ENCODE data around the gene NLRP9.

The NLRP9 gene

DNA sequence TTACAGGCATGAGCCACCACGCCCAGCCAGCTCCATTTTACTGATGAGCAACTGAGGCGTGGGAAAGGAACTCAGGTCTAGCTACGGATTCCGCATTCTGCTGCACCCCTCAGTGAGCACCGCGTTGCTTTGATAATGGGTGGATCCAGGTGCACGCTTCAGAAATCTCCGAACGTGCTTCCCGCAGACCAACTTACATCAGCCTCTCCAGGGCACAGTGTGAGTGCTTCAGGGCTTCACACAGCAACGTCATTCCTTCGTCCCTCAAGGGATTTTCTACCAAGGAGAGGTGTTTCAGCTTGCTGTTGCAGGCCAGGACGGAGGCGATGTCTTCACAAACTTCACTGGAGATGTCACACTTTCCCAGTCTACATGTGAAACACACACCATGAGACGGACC lies 21.7 kb downstream of the NLRP9 start:
- no peak for DNase-seq (ENCODE audit: low read depth)
- H3K4me3 ChIP-seq (ENCODE audit: low read depth, low read length) = no peak overlapping the region
- TF ChIP-seq, protein P1, sequence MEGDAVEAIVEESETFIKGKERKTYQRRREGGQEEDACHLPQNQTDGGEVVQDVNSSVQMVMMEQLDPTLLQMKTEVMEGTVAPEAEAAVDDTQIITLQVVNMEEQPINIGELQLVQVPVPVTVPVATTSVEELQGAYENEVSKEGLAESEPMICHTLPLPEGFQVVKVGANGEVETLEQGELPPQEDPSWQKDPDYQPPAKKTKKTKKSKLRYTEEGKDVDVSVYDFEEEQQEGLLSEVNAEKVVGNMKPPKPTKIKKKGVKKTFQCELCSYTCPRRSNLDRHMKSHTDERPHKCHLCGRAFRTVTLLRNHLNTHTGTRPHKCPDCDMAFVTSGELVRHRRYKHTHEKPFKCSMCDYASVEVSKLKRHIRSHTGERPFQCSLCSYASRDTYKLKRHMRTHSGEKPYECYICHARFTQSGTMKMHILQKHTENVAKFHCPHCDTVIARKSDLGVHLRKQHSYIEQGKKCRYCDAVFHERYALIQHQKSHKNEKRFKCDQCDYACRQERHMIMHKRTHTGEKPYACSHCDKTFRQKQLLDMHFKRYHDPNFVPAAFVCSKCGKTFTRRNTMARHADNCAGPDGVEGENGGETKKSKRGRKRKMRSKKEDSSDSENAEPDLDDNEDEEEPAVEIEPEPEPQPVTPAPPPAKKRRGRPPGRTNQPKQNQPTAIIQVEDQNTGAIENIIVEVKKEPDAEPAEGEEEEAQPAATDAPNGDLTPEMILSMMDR (IDR thresholded peaks at IDR 0.05; ENCODE audit: control insufficient read depth, extremely low read depth, insufficient read depth) = no peak

DNA sequence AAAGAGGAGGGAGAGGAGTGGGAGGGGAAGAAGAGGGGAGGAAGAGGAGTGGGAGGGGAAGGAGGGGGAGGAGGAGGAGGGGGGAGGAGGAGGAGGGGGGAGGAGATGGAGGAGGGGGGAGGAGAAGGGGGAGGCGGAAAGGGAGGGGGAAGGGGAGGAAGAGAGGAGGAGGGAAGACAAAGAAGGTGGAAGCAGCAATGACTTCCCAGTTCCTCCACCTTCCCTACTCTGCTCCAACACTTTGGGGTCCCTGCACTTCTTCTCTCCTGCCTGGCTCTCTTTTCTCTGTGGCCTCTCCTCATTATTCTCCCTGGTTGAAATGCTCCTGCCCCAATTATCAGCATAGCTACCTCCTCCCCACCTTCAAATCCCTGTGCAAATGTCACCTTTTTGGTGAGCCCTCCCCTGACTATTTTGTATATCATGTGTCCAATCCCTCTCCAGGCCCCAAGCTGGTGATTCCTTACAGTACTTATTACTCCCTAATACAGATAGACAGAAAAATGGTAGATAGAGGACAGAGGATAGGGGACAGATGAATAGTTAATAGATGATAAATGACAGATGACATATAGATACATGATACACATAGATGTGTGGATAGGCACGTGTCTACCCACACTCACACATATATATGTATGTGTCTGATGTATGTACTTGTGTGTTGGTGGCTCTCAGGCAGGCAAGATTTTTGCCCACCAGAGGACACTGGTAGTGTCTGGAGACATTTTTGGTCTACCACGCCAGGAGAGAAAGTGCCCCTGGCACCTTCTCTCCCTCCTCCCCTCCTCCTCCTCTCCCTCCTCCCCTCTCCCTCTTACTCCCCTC lies 25.2 kb downstream of the NLRP9 start:
- DNase-seq (ENCODE audit: low read depth) = no peak
- H3K4me3 ChIP-seq (ENCODE audit: low read depth, low read length) = no peak overlapping the region
- TF ChIP-seq, protein P1 (IDR thresholded peaks at IDR 0.05; ENCODE audit: control insufficient read depth, extremely low read depth, insufficient read depth) = no peak

DNA sequence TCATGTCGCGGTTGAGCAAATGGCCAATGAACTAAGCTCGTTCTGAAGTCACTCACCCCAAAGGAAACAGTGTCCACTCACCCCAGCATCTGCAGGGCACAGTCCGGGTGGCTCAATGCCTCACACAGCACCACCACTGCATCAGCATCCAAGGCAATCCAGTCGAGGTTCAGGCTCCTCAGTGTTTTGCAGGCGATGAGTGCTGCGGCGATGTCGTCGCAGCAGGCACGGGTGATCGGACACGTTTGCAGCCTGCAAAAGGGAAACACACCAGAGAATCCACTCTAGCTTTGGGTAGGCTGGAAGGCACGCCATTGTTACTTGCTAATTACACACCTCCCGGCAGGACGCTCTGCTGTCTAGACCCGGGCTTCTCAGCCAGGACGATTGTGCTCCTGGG lies 26.5 kb downstream of the NLRP9 start:
- TF ChIP-seq, protein P1 (IDR thresholded peaks at IDR 0.05; ENCODE audit: control insufficient read depth, extremely low read depth, insufficient read depth) = no peak
- DNase-seq (ENCODE audit: low read depth) = no peak
- H3K4me3 ChIP-seq (ENCODE audit: low read depth, low read length) = no peak overlapping the region

DNA sequence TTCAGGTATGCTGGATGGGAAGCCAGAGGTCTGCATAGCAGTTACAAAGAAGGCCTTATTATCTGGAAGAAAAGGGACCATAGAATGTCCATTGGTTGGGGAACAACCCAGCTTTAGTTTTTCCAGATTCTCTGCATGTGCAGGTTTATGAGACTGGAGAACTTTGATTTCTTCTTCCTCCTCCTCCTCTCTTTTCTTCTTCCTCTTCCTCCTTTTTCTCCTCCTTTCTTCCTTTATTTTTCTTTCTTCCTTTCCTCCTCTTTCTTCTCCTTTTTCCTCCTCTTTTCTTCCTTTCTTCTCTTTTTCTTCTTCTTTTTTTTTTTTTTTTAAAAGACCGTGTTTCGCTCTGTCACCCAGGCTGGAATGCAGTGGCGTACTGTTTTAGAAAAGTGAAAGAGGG lies 32.2 kb downstream of the NLRP9 start:
- TF ChIP-seq, protein P1 (IDR thresholded peaks at IDR 0.05; ENCODE audit: control insufficient read depth, extremely low read depth, insufficient read depth) = no peak
- H3K4me3 ChIP-seq (ENCODE audit: low read depth, low read length) = no peak overlapping the region
- no peak for DNase-seq (ENCODE audit: low read depth)

DNA sequence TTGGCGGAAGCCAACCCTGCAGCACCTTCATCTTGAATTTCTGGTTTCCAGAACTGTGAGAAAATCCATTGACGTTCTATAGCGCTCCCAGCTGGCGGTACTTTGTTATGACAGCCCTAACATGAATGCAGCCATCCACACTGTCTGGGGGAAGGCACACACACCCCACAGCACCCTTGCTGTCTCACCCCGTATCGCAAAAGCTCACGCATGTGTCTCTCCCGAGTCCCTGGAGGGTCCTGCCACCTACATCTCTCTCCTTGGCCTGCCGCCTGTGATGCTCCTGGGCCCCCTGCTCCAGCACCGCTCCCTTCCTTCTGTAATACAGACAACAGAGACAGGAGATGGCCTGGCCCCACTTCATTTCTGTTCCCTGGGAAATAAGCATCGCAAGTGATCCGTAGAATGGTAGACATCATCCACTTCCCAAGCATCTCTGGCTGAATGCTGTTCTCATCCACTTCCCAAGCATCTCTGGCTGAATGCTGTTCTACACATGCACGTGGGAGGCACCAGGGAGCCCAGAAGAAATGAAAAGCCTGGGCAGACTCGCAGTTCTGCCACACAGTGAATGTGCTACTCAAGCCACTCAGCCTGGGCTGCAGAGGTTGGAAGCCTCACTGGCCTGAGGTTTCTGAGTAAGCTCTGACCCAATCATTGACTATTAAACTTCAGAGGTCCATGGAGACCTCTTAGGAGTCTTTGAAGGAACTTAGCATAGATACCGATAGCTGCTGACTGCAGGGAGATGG lies 33.5 kb downstream of the NLRP9 start:
- no peak for DNase-seq (ENCODE audit: low read depth)
- H3K4me3 ChIP-seq (ENCODE audit: low read depth, low read length) = no peak overlapping the region
- TF ChIP-seq, protein P1 (IDR thresholded peaks at IDR 0.05; ENCODE audit: control insufficient read depth, extremely low read depth, insufficient read depth) = no peak

DNA sequence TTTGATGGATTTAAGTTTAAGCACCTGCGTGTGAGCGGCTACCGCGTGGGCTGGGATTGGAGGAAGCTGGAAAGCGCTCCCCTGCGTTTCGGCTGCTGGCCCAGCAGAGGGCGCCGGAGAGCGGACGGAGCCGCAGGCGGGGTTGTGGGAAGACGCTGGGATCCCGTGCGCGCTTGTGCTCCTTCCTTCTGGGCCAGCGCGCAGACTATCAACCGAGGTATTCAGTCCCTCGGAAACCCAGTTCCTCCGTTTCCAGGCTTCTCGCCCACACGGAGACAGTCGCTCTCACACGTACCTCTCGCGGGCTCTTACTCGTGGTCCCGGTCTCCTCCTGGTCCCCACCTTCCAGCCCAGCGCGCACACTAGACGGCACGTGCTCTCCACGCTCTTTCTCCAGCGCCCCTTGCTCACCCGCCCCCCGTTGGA lies 34.4 kb downstream of the NLRP9 start:
- TF ChIP-seq, protein P1 (IDR thresholded peaks at IDR 0.05; ENCODE audit: control insufficient read depth, extremely low read depth, insufficient read depth) = peak; percentile 50
- no peak overlapping the region for H3K4me3 ChIP-seq (ENCODE audit: low read depth, low read length)
- DNase-seq (ENCODE audit: low read depth) = no peak

Data from LNCaP clone FGC (cell line).